IMR-90 (cell line): ENCODE results near the gene RPS16. TPM values are rescaled to one million over a fixed set of nuclear protein-coding genes. Genes with fewer than 3 reads are reported as not detected.

Experiments
- ATAC-seq: fragments of 200-7000 bp; cut with Tn5 transposase; 2 replicates; pipeline ENCODE4 v1.9.1; 2020; ENCODE audit warnings: low read depth, mild to moderate bottlenecking, moderate library complexity
- BruUV-seq: library from RNA; stranded (reverse); fragments of 400-500 nt; replicated peaks from 2 replicates; lab custom pipeline; 2021; lab: Mats Ljungman, UMichigan
- CTCF ChIA-PET: fragments of 300-600 bp; formaldehyde crosslinking; extraction: SDS; loops from one replicate; lab custom pipeline; 2021; ENCODE audit warnings: antibody characterized with exemption; lab: Yijun Ruan, JAX
- POLR2A ChIA-PET: fragments of 300-600 bp; sonication (Branson Sonifier 250); formaldehyde crosslinking; loops from one replicate; lab custom pipeline; 2022; ENCODE audit warnings: antibody characterized with exemption; ENCODE audit not compliant: unreplicated experiment; lab: Charles Lee
- DNase-seq: peaks from one replicate; pipeline ENCODE4 v3.0.0; 2013
- H2AFZ ChIP-seq: replicated peaks from 2 replicates; pipeline ENCODE3; 2013; ENCODE audit warnings: low read length, mild to moderate bottlenecking; ENCODE audit not compliant: poor library complexity
- H2AK5ac ChIP-seq: 2 replicates; pipeline ENCODE4 v1.6.1; 2013; ENCODE audit warnings: low read depth, low read length, inconsistent platforms
- H2AK9ac ChIP-seq: replicated peaks from 2 replicates; pipeline ENCODE3; 2013; ENCODE audit warnings: mild to moderate bottlenecking, low read depth, low read length, moderate library complexity; ENCODE audit not compliant: poor library complexity
- H2BK120ac ChIP-seq: 2 replicates; pipeline ENCODE4 v1.6.1; 2013; ENCODE audit warnings: low read depth, low read length, inconsistent platforms
- H2BK15ac ChIP-seq: 3 replicates; pipeline ENCODE4 v1.6.1; 2013; ENCODE audit warnings: low read depth, low read length, inconsistent platforms
- H2BK20ac ChIP-seq: 2 replicates; pipeline ENCODE4 v1.6.1; 2013; ENCODE audit warnings: low read depth, mild to moderate bottlenecking, inconsistent platforms, low read length, moderate library complexity
- H2BK5ac ChIP-seq: 2 replicates; pipeline ENCODE4 v1.6.1; 2013; ENCODE audit warnings: mild to moderate bottlenecking, low read depth, low read length, inconsistent platforms; ENCODE audit not compliant: poor library complexity, severe bottlenecking
- H3K14ac ChIP-seq: replicated peaks from 2 replicates; pipeline ENCODE4 v1.6.1; 2013; ENCODE audit warnings: low read depth, low read length, inconsistent platforms
- H3K18ac ChIP-seq: 2 replicates; pipeline ENCODE4 v1.6.1; 2013; ENCODE audit warnings: low read depth, low read length, control low read depth
- H3K23ac ChIP-seq: 2 replicates; pipeline ENCODE4 v1.6.1; 2013; ENCODE audit warnings: low read depth, low read length, inconsistent platforms
- H3K27ac ChIP-seq: 2 replicates; pipeline ENCODE4 v1.5.1; 2013; ENCODE audit warnings: mild to moderate bottlenecking, control low read depth, low read length; ENCODE audit not compliant: insufficient read depth
- H3K27me3 ChIP-seq: 2 replicates; pipeline ENCODE4 v1.6.1; 2013; ENCODE audit warnings: low read length; ENCODE audit not compliant: control insufficient read depth, insufficient read depth
- H3K36me3 ChIP-seq: 2 replicates; pipeline ENCODE4 v1.6.1; 2013; ENCODE audit warnings: low read length, mixed read lengths; ENCODE audit not compliant: control insufficient read depth, insufficient read depth
- H3K4ac ChIP-seq: 2 replicates; pipeline ENCODE4 v1.6.1; 2013; ENCODE audit warnings: low read depth, low read length, inconsistent platforms
- H3K4me1 ChIP-seq: 2 replicates; pipeline ENCODE4 v1.6.1; 2013; ENCODE audit warnings: low read length, mixed read lengths; ENCODE audit not compliant: control insufficient read depth, insufficient read depth
- H3K4me2 ChIP-seq: 2 replicates; pipeline ENCODE4 v1.6.1; 2013; ENCODE audit warnings: low read depth, mild to moderate bottlenecking, control low read depth, low read length, moderate library complexity
- H3K4me3 ChIP-seq: 2 replicates; pipeline ENCODE4 v1.5.1; 2013; ENCODE audit warnings: low read depth, mild to moderate bottlenecking, control low read depth, low read length, moderate library complexity; ENCODE audit not compliant: insufficient read depth
- H3K56ac ChIP-seq: 2 replicates; pipeline ENCODE4 v1.6.1; 2013; ENCODE audit warnings: low read length, inconsistent platforms; ENCODE audit not compliant: insufficient read depth; ENCODE audit errors: extremely low read depth
- H3K79me1 ChIP-seq, 2 experiments: 2 replicates each; pipeline ENCODE4 v1.6.1; 2013; ENCODE audit warnings: low read length in 2 of 2, inconsistent platforms in 1 of 2, low read depth in 1 of 2
- H3K9ac ChIP-seq: 2 replicates; pipeline ENCODE4 v1.6.1; 2013; ENCODE audit warnings: low read depth, low read length, control low read depth
- H3K9me1 ChIP-seq: 2 replicates; pipeline ENCODE4 v1.6.1; 2013; ENCODE audit warnings: low read length, inconsistent platforms; ENCODE audit not compliant: insufficient read depth
- H3K9me3 ChIP-seq: 2 replicates; pipeline ENCODE4 v1.6.1; 2013; ENCODE audit warnings: low read length; ENCODE audit not compliant: control insufficient read depth, insufficient read depth
- H4K20me1 ChIP-seq: 2 replicates; pipeline ENCODE4 v1.6.1; 2013; ENCODE audit warnings: low read length, inconsistent platforms; ENCODE audit not compliant: insufficient read depth
- H4K5ac ChIP-seq: 2 replicates; pipeline ENCODE4 v1.6.1; 2013; ENCODE audit warnings: mild to moderate bottlenecking, low read depth, low read length, control low read depth
- H4K8ac ChIP-seq, 2 experiments: 2 replicates each; pipeline ENCODE4 v1.6.1; 2013; ENCODE audit warnings: low read depth in 2 of 2, low read length in 2 of 2, control low read depth in 1 of 2, inconsistent platforms in 1 of 2
- H4K91ac ChIP-seq: 2 replicates; pipeline ENCODE4 v1.6.1; 2013; ENCODE audit warnings: low read depth, low read length, inconsistent platforms; ENCODE audit not compliant: insufficient read depth
- MAFK ChIP-seq: IDR thresholded peaks from 2 replicates; pipeline ENCODE4 v1.6.1; 2012; ENCODE audit warnings: low read depth, low read length, improper control_type of control experiment
- MXI1 ChIP-seq: IDR thresholded peaks from 2 replicates; pipeline ENCODE4 v1.6.1; 2012; ENCODE audit warnings: low read depth, mild to moderate bottlenecking, low read length, moderate library complexity, borderline replicate concordance
- NFE2L2 ChIP-seq: fragments of 150-350 bp; IDR thresholded peaks from 2 replicates; pipeline ENCODE4 v1.6.1; 2016; ENCODE audit warnings: low read depth, mild to moderate bottlenecking, low read length
- RCOR1 ChIP-seq: IDR thresholded peaks from 2 replicates; pipeline ENCODE4 v1.6.1; 2012; ENCODE audit warnings: mild to moderate bottlenecking, low read length, improper control_type of control experiment; ENCODE audit not compliant: insufficient replicate concordance
- WGBS, 2 experiments: methylation state at CpG; one replicate each; pipeline versions ENCODE4 v1.1.5 to v1.1.7; 2013; ENCODE audit warnings: missing lambda C conversion rate in 2 of 2; ENCODE audit not compliant: insufficient read length in 1 of 2; ENCODE audit errors: extremely low coverage in 2 of 2; 5-methylcytosine and 5-hydroxymethylcytosine counted together
- dilution Hi-C: fragments of 300-500 bp; cut with HindIII; formaldehyde crosslinking; loops from one replicate; pipeline ENCODE4 v1.14.3; 2018; ENCODE audit warnings: low sequenced_read_pairs; ENCODE audit not compliant: unreplicated experiment
- in situ Hi-C: fragments of 300-500 bp; cut with MboI; formaldehyde crosslinking; loops from 3 replicates; pipeline ENCODE4 v1.14.3; 2019; ENCODE audit warnings: low sequenced_read_pairs, inconsistent platforms, mixed read lengths
- intact Hi-C: fragments of 100-400 bp; cut with micrococcal nuclease; formaldehyde crosslinking; loops from 2 replicates; pipeline ENCODE4 v1.10.0; 2022
- polyA plus RNA-seq, 3 experiments: library from polyadenylated mRNA; depleted of rRNA; stranded (reverse); fragments of >200 nt; gene quantifications; 2 replicates each; pipeline ENCODE4 v1.2.3, GENCODE V29; 2012; ENCODE audit warnings: low replicate concordance in 1 of 3
- total RNA-seq: library from RNA; depleted of rRNA; stranded (reverse); fragments of >200 nt; gene quantifications from 2 replicates; pipeline ENCODE4 v1.2.3, GENCODE V29; 2012

Gene RPS16
- total and polyA plus RNA-seq, 2 of the 4 experiments (the other 2 are of a cell fraction) = 320 to 3,500 TPM

GRCh38 chr19:39423258-39424086, 12.3 kb downstream of the RPS16 start (continued):
- no peak for TF ChIP-seq NFE2L2

- no peak overlapping the region for H3K4ac ChIP-seq
- dilution Hi-C loops = no loop called here
- H3K27me3 ChIP-seq = no peaks in the 10 kb centered on the region
- ChIA-PET CTCF (interaction anchor here (1.3 kb wide), 1 partner anchor 24 kb away, joined by 3 read pairs; no protein-coding TSS in a partner anchor), POLR2A (no interaction called here)
- in situ Hi-C loops = no loop called here
- H3K36me3 ChIP-seq = peaks cover 73% of the 10 kb centered on the region
- no peak overlapping the region for H2BK5ac ChIP-seq
- no peaks in the 10 kb centered on the region for H3K4me1 ChIP-seq
- no peak overlapping the region for H3K9ac ChIP-seq
- no peak overlapping the region for H3K4me2 ChIP-seq
- 100% methylated on average over 2 of the region's 5 CpGs; no CpG with 5 or more reads in 1 of the 2 experiments for WGBS, 2 experiments
- no peaks in the 10 kb centered on the region for H3K9me3 ChIP-seq
- H3K79me1 ChIP-seq = peaks cover 3 to 69% of the 10 kb centered on the region in 2 experiments
- no peak overlapping the region for H2AK5ac ChIP-seq
- ATAC-seq = no peak
- no peak overlapping the region for H2BK15ac ChIP-seq
- H4K91ac ChIP-seq = no peak overlapping the region
- no peak overlapping the region for H4K8ac ChIP-seq
- H2AFZ ChIP-seq = no peak overlapping the region
- no peak overlapping the region for H3K27ac ChIP-seq
- H2BK20ac ChIP-seq = no peak overlapping the region
- H3K56ac ChIP-seq = no peak overlapping the region
- TF ChIP-seq MAFK = peak; percentile 40; the same call in 1 of the 2 replicates
- no peak for TF ChIP-seq MXI1
- no peak for TF ChIP-seq RCOR1
- no peak overlapping the region for H3K14ac ChIP-seq
- H3K4me3 ChIP-seq = no peak overlapping the region
- no peak overlapping the region for H3K23ac ChIP-seq
- H4K5ac ChIP-seq = no peak overlapping the region
- no peak for DNase-seq
- H2AK9ac ChIP-seq = peak overlapping the region; percentile 28
- peaks cover 15% of the 10 kb centered on the region for H4K20me1 ChIP-seq
- H3K9me1 ChIP-seq = 0 out of 2 replicates have a peak, but pooled peaks cover 8% of the 10 kb centered on the region
- BruUV-seq = no TSS peak
- intact Hi-C loops = no loop called here
- H3K18ac ChIP-seq = no peak overlapping the region
- H2BK120ac ChIP-seq = no peak overlapping the region
Observed at GRCh38 chr19:39422020-39422419, 13.7 kb downstream of the RPS16 start.
